GM19468 (cell line): ENCODE results near the gene CYS1.
"Not testable (repeated sequence)": the region's sequence is repeated elsewhere in the genome, so short reads cannot be mapped to it uniquely, and the experiment has no call there.

Experiments used
- ATAC-seq: cut with Tn5 transposase; IDR thresholded peaks from one replicate; pipeline ENCODE4 v1.9.1; 2021; ENCODE audit warnings: mild to moderate bottlenecking, moderate library complexity, moderate number of reproducible peaks; ENCODE audit not compliant: unreplicated experiment; ENCODE audit errors: extremely low read depth

The CYS1 gene

GRCh38 chr2:10033251-10034006, 46.8 kb downstream of the CYS1 start:
- ATAC-seq = no peak

- no peak for ATAC-seq
Measured at GRCh38 chr2:10032746-10033105, 47.5 kb downstream of the CYS1 start.

- ATAC-seq = no peak
Measured at GRCh38 chr2:10031886-10032745, 48.1 kb downstream of the CYS1 start.

- ATAC-seq = not testable (repeated sequence)
Measured at GRCh38 chr2:10030798-10031197, 49.4 kb downstream of the CYS1 start.

GRCh38 chr2:10030311-10030736, 49.9 kb downstream of the CYS1 start:
- no peak for ATAC-seq

- ATAC-seq = no peak
Measured at GRCh38 chr2:10029875-10030223, 50.4 kb downstream of the CYS1 start.

- ATAC-seq = peak; percentile 77
Measured at GRCh38 chr2:10028988-10029874, 51.0 kb downstream of the CYS1 start.

- ATAC-seq = no peak
Measured at GRCh38 chr2:10028407-10028987, 51.7 kb downstream of the CYS1 start.

GRCh38 chr2:10027660-10028330, 52.4 kb downstream of the CYS1 start:
- no peak for ATAC-seq

- ATAC-seq = no peak
Measured at GRCh38 chr2:10026940-10027569, 53.2 kb downstream of the CYS1 start.

GRCh38 chr2:10022966-10023662, 57.1 kb downstream of the CYS1 start:
- no peak for ATAC-seq

- no peak for ATAC-seq
Measured at GRCh38 chr2:10022445-10022844, 57.8 kb downstream of the CYS1 start.

GRCh38 chr2:10022041-10022421, 58.2 kb downstream of the CYS1 start:
- ATAC-seq = no peak

GRCh38 chr2:10019602-10020400, 60.4 kb downstream of the CYS1 start:
- ATAC-seq = no peak

GRCh38 chr2:10019174-10019573, 61.0 kb downstream of the CYS1 start:
- ATAC-seq = no peak

GRCh38 chr2:10017313-10017941, 62.8 kb downstream of the CYS1 start:
- ATAC-seq = no peak

- no peak for ATAC-seq
Measured at GRCh38 chr2:10016802-10017258, 63.4 kb downstream of the CYS1 start.
